ENCODE measurements around the gene USP5.

Gene USP5

GRCh38 chr12:6824901-6825381, 27.0 kb upstream of the USP5 start:
- Histone ChIP-seq H3K36me3 (ENCODE audit: control insufficient read depth, insufficient read depth, low read length) (no peaks in the 10 kb centered on the region), H3K4ac (ENCODE audit: low read depth, low read length) (no peak overlapping the region), H2BK15ac (replicated peaks; ENCODE audit: low read depth) (no peak overlapping the region), H4K5ac (ENCODE audit: low read length) (no peak overlapping the region), H4K8ac (ENCODE audit: low read depth, low read length) (no peak overlapping the region), H3K56ac (ENCODE audit: low read length) (peak overlapping the region; percentile 75), H3K79me2 (ENCODE audit: control insufficient read depth, insufficient read depth, low read length) (peaks cover 4% of the 10 kb centered on the region), H2BK120ac (ENCODE audit: low read depth, low read length) (no peak overlapping the region), H3K79me1 (ENCODE audit: low read length) (peaks cover 3% of the 10 kb centered on the region), H3K27ac (ENCODE audit: low read depth, low read length) (no peak overlapping the region), H3K27me3 (ENCODE audit: insufficient read depth, low read length, poor library complexity) (peaks cover 2% of the 10 kb centered on the region), H2AK5ac (ENCODE audit: low read length) (no peak overlapping the region), H3K4me2 (ENCODE audit: low read length) (peak overlapping the region; percentile 94), H3K4me3 (ENCODE audit: low read length) (peak overlapping the region; percentile 16), H3K9ac (ENCODE audit: low read length) (peak overlapping the region; percentile 61), H2BK5ac (ENCODE audit: low read length) (no peak overlapping the region), H3K23ac (ENCODE audit: low read length) (no peak overlapping the region), H3K18ac (ENCODE audit: low read length) (no peak overlapping the region), H3K4me1 (ENCODE audit: control insufficient read depth, low read depth, low read length) (peaks cover 9% of the 10 kb centered on the region)
- no CpG with 5 or more reads among the region's 12 CpGs for WGBS (ENCODE audit: extremely low coverage, insufficient coverage, low lambda C conversion rate)
- peak; percentile 65 for DNase-seq

- Histone ChIP-seq H3K56ac (ENCODE audit: low read length) (peak overlapping the region; percentile 75), H2BK5ac (ENCODE audit: low read length) (no peak overlapping the region), H3K4me3 (ENCODE audit: low read length) (peak overlapping the region; percentile 16), H3K27me3 (ENCODE audit: insufficient read depth, low read length, poor library complexity) (peaks cover 2% of the 10 kb centered on the region), H2AK5ac (ENCODE audit: low read length) (no peak overlapping the region), H3K4me1 (ENCODE audit: control insufficient read depth, low read depth, low read length) (peaks cover 9% of the 10 kb centered on the region), H2BK15ac (replicated peaks; ENCODE audit: low read depth) (no peak overlapping the region), H4K5ac (ENCODE audit: low read length) (no peak overlapping the region), H3K79me2 (ENCODE audit: control insufficient read depth, insufficient read depth, low read length) (peaks cover 4% of the 10 kb centered on the region), H3K23ac (ENCODE audit: low read length) (no peak overlapping the region), H3K4ac (ENCODE audit: low read depth, low read length) (no peak overlapping the region), H3K27ac (ENCODE audit: low read depth, low read length) (no peak overlapping the region), H3K79me1 (ENCODE audit: low read length) (peaks cover 8% of the 10 kb centered on the region), H3K4me2 (ENCODE audit: low read length) (peak overlapping the region; percentile 94), H2BK120ac (ENCODE audit: low read depth, low read length) (no peak overlapping the region), H3K36me3 (ENCODE audit: control insufficient read depth, insufficient read depth, low read length) (no peaks in the 10 kb centered on the region), H4K8ac (ENCODE audit: low read depth, low read length) (no peak overlapping the region), H3K9ac (ENCODE audit: low read length) (peak overlapping the region; percentile 61), H3K18ac (ENCODE audit: low read length) (no peak overlapping the region)
- peak; percentile 83 for DNase-seq
- no CpG with 5 or more reads among the region's 19 CpGs for WGBS (ENCODE audit: extremely low coverage, insufficient coverage, low lambda C conversion rate)
These were observed 26.4 kb upstream of the USP5 start for GRCh38 chr12:6825398-6826124.

- H3K79me1 ChIP-seq (ENCODE audit: low read length) = peaks cover 9% of the 10 kb centered on the region
- no peak overlapping the region for H3K56ac ChIP-seq (ENCODE audit: low read length)
- H4K8ac ChIP-seq (ENCODE audit: low read depth, low read length) = no peak overlapping the region
- no peak overlapping the region for H3K9ac ChIP-seq (ENCODE audit: low read length)
- no peak overlapping the region for H3K4ac ChIP-seq (ENCODE audit: low read depth, low read length)
- H2BK5ac ChIP-seq (ENCODE audit: low read length) = no peak overlapping the region
- H4K5ac ChIP-seq (ENCODE audit: low read length) = no peak overlapping the region
- H3K27me3 ChIP-seq (ENCODE audit: insufficient read depth, low read length, poor library complexity) = peaks cover 2% of the 10 kb centered on the region
- H2BK120ac ChIP-seq (ENCODE audit: low read depth, low read length) = no peak overlapping the region
- H3K4me2 ChIP-seq (ENCODE audit: low read length) = no peak overlapping the region
- no peak overlapping the region for H3K27ac ChIP-seq (ENCODE audit: low read depth, low read length)
- no CpG with 5 or more reads among the region's 17 CpGs for WGBS (ENCODE audit: extremely low coverage, insufficient coverage, low lambda C conversion rate)
- H3K18ac ChIP-seq (ENCODE audit: low read length) = no peak overlapping the region
- no peak for DNase-seq
- H2AK5ac ChIP-seq (ENCODE audit: low read length) = no peak overlapping the region
- no peak overlapping the region for H2BK15ac ChIP-seq (replicated peaks; ENCODE audit: low read depth)
- H3K4me3 ChIP-seq (ENCODE audit: low read length) = no peak overlapping the region
- peaks cover 6% of the 10 kb centered on the region for H3K4me1 ChIP-seq (ENCODE audit: control insufficient read depth, low read depth, low read length)
- peaks cover 4% of the 10 kb centered on the region for H3K79me2 ChIP-seq (ENCODE audit: control insufficient read depth, insufficient read depth, low read length)
- no peak overlapping the region for H3K23ac ChIP-seq (ENCODE audit: low read length)
- no peaks in the 10 kb centered on the region for H3K36me3 ChIP-seq (ENCODE audit: control insufficient read depth, insufficient read depth, low read length)
These were observed 25.7 kb upstream of the USP5 start for GRCh38 chr12:6826125-6826733.

GRCh38 chr12:6826734-6827436, 25.1 kb upstream of the USP5 start:
- Histone ChIP-seq H3K27ac (ENCODE audit: low read depth, low read length) (no peak overlapping the region), H2AK5ac (ENCODE audit: low read length) (no peak overlapping the region), H3K18ac (ENCODE audit: low read length) (no peak overlapping the region), H3K4me2 (ENCODE audit: low read length) (no peak overlapping the region), H3K36me3 (ENCODE audit: control insufficient read depth, insufficient read depth, low read length) (peaks cover 4% of the 10 kb centered on the region), H2BK5ac (ENCODE audit: low read length) (no peak overlapping the region), H3K9ac (ENCODE audit: low read length) (peak overlapping the region; percentile 45), H2BK15ac (replicated peaks; ENCODE audit: low read depth) (no peak overlapping the region), H3K4ac (ENCODE audit: low read depth, low read length) (no peak overlapping the region), H3K79me2 (ENCODE audit: control insufficient read depth, insufficient read depth, low read length) (peaks cover 4% of the 10 kb centered on the region), H2BK120ac (ENCODE audit: low read depth, low read length) (no peak overlapping the region), H3K56ac (ENCODE audit: low read length) (peak overlapping the region; percentile 59), H3K79me1 (ENCODE audit: low read length) (peaks cover 12% of the 10 kb centered on the region), H3K4me1 (ENCODE audit: control insufficient read depth, low read depth, low read length) (peaks cover 6% of the 10 kb centered on the region), H3K4me3 (ENCODE audit: low read length) (no peak overlapping the region), H4K8ac (ENCODE audit: low read depth, low read length) (no peak overlapping the region), H4K5ac (ENCODE audit: low read length) (no peak overlapping the region), H3K27me3 (ENCODE audit: insufficient read depth, low read length, poor library complexity) (peaks cover 2% of the 10 kb centered on the region), H3K23ac (ENCODE audit: low read length) (no peak overlapping the region)
- no peak for DNase-seq
- no CpG with 5 or more reads among the region's 22 CpGs for WGBS (ENCODE audit: extremely low coverage, insufficient coverage, low lambda C conversion rate)

GRCh38 chr12:6827437-6827911, 24.5 kb upstream of the USP5 start:
- no peak overlapping the region for H3K4me2 ChIP-seq (ENCODE audit: low read length)

More at GRCh38 chr12:6827437-6827911, 24.5 kb upstream of the USP5 start:
- peak overlapping the region; percentile 45 for H3K9ac ChIP-seq (ENCODE audit: low read length)
- H2AK5ac ChIP-seq (ENCODE audit: low read length) = no peak overlapping the region
- peak overlapping the region; percentile 10 for H3K4ac ChIP-seq (ENCODE audit: low read depth, low read length)
- no peak overlapping the region for H3K18ac ChIP-seq (ENCODE audit: low read length)
- H2BK5ac ChIP-seq (ENCODE audit: low read length) = no peak overlapping the region
- H3K56ac ChIP-seq (ENCODE audit: low read length) = peak overlapping the region; percentile 51
- no peak overlapping the region for H4K5ac ChIP-seq (ENCODE audit: low read length)
- H2BK15ac ChIP-seq (replicated peaks; ENCODE audit: low read depth) = no peak overlapping the region
- no CpG with 5 or more reads among the region's 8 CpGs for WGBS (ENCODE audit: extremely low coverage, insufficient coverage, low lambda C conversion rate)
- H3K4me1 ChIP-seq (ENCODE audit: control insufficient read depth, low read depth, low read length) = peaks cover 2% of the 10 kb centered on the region
- H3K27me3 ChIP-seq (ENCODE audit: insufficient read depth, low read length, poor library complexity) = peaks cover 2% of the 10 kb centered on the region
- H3K23ac ChIP-seq (ENCODE audit: low read length) = no peak overlapping the region
- H3K4me3 ChIP-seq (ENCODE audit: low read length) = no peak overlapping the region
- peaks cover 4% of the 10 kb centered on the region for H3K36me3 ChIP-seq (ENCODE audit: control insufficient read depth, insufficient read depth, low read length)
- peaks cover 12% of the 10 kb centered on the region for H3K79me1 ChIP-seq (ENCODE audit: low read length)
- no peak overlapping the region for H3K27ac ChIP-seq (ENCODE audit: low read depth, low read length)
- peak; percentile 92 for DNase-seq
- peaks cover 4% of the 10 kb centered on the region for H3K79me2 ChIP-seq (ENCODE audit: control insufficient read depth, insufficient read depth, low read length)
- no peak overlapping the region for H4K8ac ChIP-seq (ENCODE audit: low read depth, low read length)
- H2BK120ac ChIP-seq (ENCODE audit: low read depth, low read length) = no peak overlapping the region

Measured in mesendoderm (in vitro differentiated cells).